ENCODE measurements around the gene SEMA4G.

GRCh38 chr10:100943508-100943907, 25.8 kb upstream of the SEMA4G start:
- TF ChIP-seq CTCF (conservative IDR thresholded peaks at IDR 0.05) (no peak), ZFX (IDR thresholded peaks at IDR 0.05) (no peak)

Measured in C4-2B (cell line).